Endothelial cell of umbilical vein (primary cell): ENCODE results near the gene STK17A. TPM values are rescaled to one million over a fixed set of nuclear protein-coding genes. Genes with fewer than 3 reads are reported as not detected.

Source experiments
- BruUV-seq: library from RNA; stranded (reverse); fragments of 400-500 nt; replicated peaks from 2 replicates; lab custom pipeline; 2021; lab: Mats Ljungman, UMichigan
- CTCF ChIA-PET: fragments of 300-600, 350-600 bp; sonication (Branson Sonifier 250); formaldehyde crosslinking; loops from one replicate; lab custom pipeline; 2021; ENCODE audit warnings: antibody characterized with exemption, inconsistent platforms; lab: Charles Lee
- POLR2A ChIA-PET: fragments of 300-600, 350-600 bp; sonication (Branson Sonifier 250); formaldehyde crosslinking; loops from one replicate; lab custom pipeline; 2021; ENCODE audit warnings: antibody characterized with exemption, inconsistent platforms; lab: Charles Lee
- DNase-seq: peaks from one replicate; pipeline ENCODE4 v3.0.0-alpha.2; 2011; ENCODE audit warnings: low read depth, low spot score
- FAIRE-seq: peaks from 2 replicates; lab custom pipeline; 2011; peaks lifted over from hg19 to GRCh38; lab: Jason Lieb, UNC
- H2AFZ ChIP-seq: 2 replicates; pipeline ENCODE4 v1.6.0; 2012; ENCODE audit warnings: low read depth, low read length, control low read depth, inconsistent platforms
- H3K27ac ChIP-seq: 2 replicates; pipeline ENCODE4 v1.5.1; 2011; ENCODE audit warnings: low read depth, mild to moderate bottlenecking, control low read depth, low read length, moderate library complexity; ENCODE audit not compliant: insufficient read depth
- H3K27me3 ChIP-seq, 2 experiments: 2 replicates each; pipeline versions ENCODE4 v1.6.0 to v1.6.1; 2011; ENCODE audit warnings: low read length in 2 of 2, mixed read lengths in 1 of 2; ENCODE audit not compliant: control insufficient read depth in 2 of 2, insufficient read depth in 2 of 2
- H3K36me3 ChIP-seq, 2 experiments: 2 replicates in 1 of 2; 3 replicates in 1 of 2; pipeline ENCODE4 v1.5.1; 2011; ENCODE audit warnings: low read length in 2 of 2, mild to moderate bottlenecking in 1 of 2, moderate library complexity in 1 of 2; ENCODE audit not compliant: control insufficient read depth in 2 of 2, insufficient read depth in 2 of 2; ENCODE audit errors: extremely low read depth in 1 of 2
- H3K4me1 ChIP-seq: 3 replicates; pipeline ENCODE4 v1.5.1; 2011; ENCODE audit warnings: mild to moderate bottlenecking, low read length; ENCODE audit not compliant: control insufficient read depth, insufficient read depth; ENCODE audit errors: extremely low read depth
- H3K4me2 ChIP-seq: 2 replicates; pipeline ENCODE4 v1.6.1; 2011; ENCODE audit warnings: low read length, control low read depth, mixed read lengths; ENCODE audit not compliant: insufficient read depth
- H3K4me3 ChIP-seq, 3 experiments: fragments of 200-600 bp in 1 of 3; sonication (generic), shearing (Covaris generic) in 1 of 3; replicated peaks in 1 of 3; 2 replicates each; pipeline ENCODE4 v1.5.1; 2011 to 2016; ENCODE audit warnings: control low read depth in 3 of 3, low read length in 3 of 3, mild to moderate bottlenecking in 2 of 3, inconsistent platforms in 1 of 3, low read depth in 1 of 3, moderate library complexity in 1 of 3; ENCODE audit not compliant: insufficient read depth in 1 of 3
- H3K79me2 ChIP-seq: 2 replicates; pipeline ENCODE4 v1.6.0; 2012; ENCODE audit warnings: low read length, inconsistent platforms; ENCODE audit not compliant: control insufficient read depth, insufficient read depth
- H3K9ac ChIP-seq: replicated peaks from 2 replicates; pipeline ENCODE3; 2011; ENCODE audit warnings: low read length, control low read depth; ENCODE audit not compliant: insufficient read depth; ENCODE audit errors: extremely low read depth
- H3K9me1 ChIP-seq: replicated peaks from 3 replicates; pipeline ENCODE4 v1.6.0; 2011; ENCODE audit warnings: mild to moderate bottlenecking, low read length; ENCODE audit not compliant: control insufficient read depth, insufficient read depth; ENCODE audit errors: extremely low read depth
- H3K9me3 ChIP-seq: replicated peaks from 2 replicates; pipeline ENCODE4 v1.5.1; 2012; ENCODE audit warnings: low read length, inconsistent platforms; ENCODE audit not compliant: control insufficient read depth, insufficient read depth
- H4K20me1 ChIP-seq: replicated peaks from 2 replicates; pipeline ENCODE3; 2011; ENCODE audit warnings: mild to moderate bottlenecking, low read length; ENCODE audit not compliant: control insufficient read depth, insufficient read depth; ENCODE audit errors: extremely low read depth
- EZH2 ChIP-seq: IDR thresholded peaks from 2 replicates; pipeline ENCODE4 v1.6.1; 2012; ENCODE audit warnings: borderline replicate concordance, low read depth, mild to moderate bottlenecking, moderate library complexity, low read length, inconsistent platforms; ENCODE audit not compliant: severe bottlenecking
- FOS ChIP-seq: IDR thresholded peaks from 2 replicates; pipeline ENCODE4 v1.6.1; 2011; ENCODE audit warnings: mild to moderate bottlenecking, low read length, moderate library complexity, borderline replicate concordance; ENCODE audit not compliant: insufficient read depth
- GATA2 ChIP-seq: IDR thresholded peaks from 2 replicates; pipeline ENCODE4 v1.7.0; 2011; ENCODE audit warnings: low read depth, mild to moderate bottlenecking, moderate library complexity, mixed read lengths, low read length; ENCODE audit not compliant: insufficient read length, insufficient read depth
- JUN ChIP-seq: IDR thresholded peaks from 2 replicates; pipeline ENCODE4 v1.6.1; 2011; ENCODE audit warnings: borderline replicate concordance, low read depth; ENCODE audit not compliant: insufficient read length, insufficient read depth
- MYC ChIP-seq: IDR thresholded peaks from one replicate; pipeline ENCODE4 v1.6.1; 2011; ENCODE audit warnings: mild to moderate bottlenecking, low read depth, low read length
- POLR2A ChIP-seq: IDR thresholded peaks from 2 replicates; pipeline ENCODE4 v1.6.1; 2012; ENCODE audit warnings: low read depth, mild to moderate bottlenecking, control low read depth, low read length
- POLR2AphosphoS5 ChIP-seq: IDR thresholded peaks from 2 replicates; pipeline ENCODE4 v1.6.1; 2012; ENCODE audit warnings: low read depth, mild to moderate bottlenecking, control low read depth, low read length, moderate library complexity; ENCODE audit not compliant: insufficient read depth
- dilution Hi-C: fragments of 300-500 bp; cut with MboI; formaldehyde crosslinking; loops from one replicate; pipeline ENCODE4 v1.15.0; 2019; ENCODE audit warnings: low sequenced_read_pairs; ENCODE audit not compliant: extremely low pct_ligation_motif_present
- intact Hi-C: fragments of 100-400 bp; cut with micrococcal nuclease; formaldehyde crosslinking; loops from one replicate; pipeline ENCODE4 v1.10.0; 2022
- polyA plus RNA-seq, 4 experiments: library from polyadenylated mRNA; depleted of rRNA in 3 of 4; stranded (reverse) in 3 of 4; unstranded in 1 of 4; fragments of >200 nt; gene quantifications; 2 replicates each; pipeline versions ENCODE4 v1.2.1 to v1.2.3, GENCODE V29; 2011 to 2012; ENCODE audit warnings: missing spikeins in 1 of 4
- total RNA-seq: library from RNA; stranded (reverse); gene quantifications from 2 replicates; pipeline ENCODE4 v1.2.3, GENCODE V29; 2021
- TF ChIP-seq, protein P1 (sequence below), 2 donors: IDR thresholded peaks; 1 replicate in 1 of 2; 2 replicates in 1 of 2; pipeline ENCODE4 v1.5.1; 2011; ENCODE audit warnings: low read length in 2 of 2, mild to moderate bottlenecking in 2 of 2, moderate library complexity in 2 of 2, control low read depth in 1 of 2, inconsistent platforms in 1 of 2, low read depth in 1 of 2; ENCODE audit not compliant: insufficient read depth in 1 of 2; ENCODE audit errors: extremely low read depth in 1 of 2
- TF ChIP-seq, protein P2 (sequence below): IDR thresholded peaks from 2 replicates; pipeline ENCODE4 v1.6.1; 2011; ENCODE audit not compliant: insufficient read depth, insufficient read length

The STK17A gene
- total and polyA plus RNA-seq, 2 donors (not counting 3 experiments of a cell fraction or from before 2014, with no cell fraction given), result 11.7 to 58.8 TPM

DNA sequence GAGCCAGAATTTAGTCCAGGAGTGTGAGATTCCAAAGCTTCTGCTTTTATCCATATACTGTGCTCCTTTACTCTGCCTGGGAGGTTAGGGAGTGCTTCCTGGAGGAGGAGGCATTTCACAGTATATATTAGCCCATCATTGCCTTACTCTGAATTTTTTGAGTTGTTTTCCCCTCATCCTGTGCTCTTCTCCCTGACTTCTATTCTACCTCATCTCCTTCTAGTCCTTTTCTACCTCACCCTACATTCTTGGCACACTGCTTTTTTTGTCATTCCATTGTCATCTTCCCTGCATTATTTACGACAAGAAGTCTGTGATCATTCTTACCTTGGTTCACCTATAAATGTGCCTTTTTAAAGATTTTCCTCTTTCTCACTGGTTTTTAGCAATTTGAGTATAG, 21.3 kb downstream of the STK17A start:
- no peak overlapping the region for H3K9ac ChIP-seq
- H3K9me1 ChIP-seq, result no peaks in the 10 kb centered on the region
- peaks cover 90% of the 10 kb centered on the region for H3K79me2 ChIP-seq
- ChIA-PET CTCF (interaction anchor here (1.4 to 3.8 kb wide), 4 partner anchors 19 to 96 kb away, joined by 4 to 14 read pairs (median 6); partner anchors contain the start of gene STK17A), POLR2A (no interaction called here)
- no peak overlapping the region for H2AFZ ChIP-seq
- H3K4me1 ChIP-seq, result no peaks in the 10 kb centered on the region
- H3K27ac ChIP-seq, result no peak overlapping the region
- peaks cover 5 to 15% of the 10 kb centered on the region in 2 experiments for H3K36me3 ChIP-seq
- FAIRE-seq, result no peak
- no peaks in the 10 kb centered on the region for H3K27me3 ChIP-seq
- dilution Hi-C loops, result no loop called here
- DNase-seq, result no peak
- H4K20me1 ChIP-seq, result peaks cover 9% of the 10 kb centered on the region
- TF ChIP-seq EZH2, result no peak
- TF ChIP-seq, protein P1, sequence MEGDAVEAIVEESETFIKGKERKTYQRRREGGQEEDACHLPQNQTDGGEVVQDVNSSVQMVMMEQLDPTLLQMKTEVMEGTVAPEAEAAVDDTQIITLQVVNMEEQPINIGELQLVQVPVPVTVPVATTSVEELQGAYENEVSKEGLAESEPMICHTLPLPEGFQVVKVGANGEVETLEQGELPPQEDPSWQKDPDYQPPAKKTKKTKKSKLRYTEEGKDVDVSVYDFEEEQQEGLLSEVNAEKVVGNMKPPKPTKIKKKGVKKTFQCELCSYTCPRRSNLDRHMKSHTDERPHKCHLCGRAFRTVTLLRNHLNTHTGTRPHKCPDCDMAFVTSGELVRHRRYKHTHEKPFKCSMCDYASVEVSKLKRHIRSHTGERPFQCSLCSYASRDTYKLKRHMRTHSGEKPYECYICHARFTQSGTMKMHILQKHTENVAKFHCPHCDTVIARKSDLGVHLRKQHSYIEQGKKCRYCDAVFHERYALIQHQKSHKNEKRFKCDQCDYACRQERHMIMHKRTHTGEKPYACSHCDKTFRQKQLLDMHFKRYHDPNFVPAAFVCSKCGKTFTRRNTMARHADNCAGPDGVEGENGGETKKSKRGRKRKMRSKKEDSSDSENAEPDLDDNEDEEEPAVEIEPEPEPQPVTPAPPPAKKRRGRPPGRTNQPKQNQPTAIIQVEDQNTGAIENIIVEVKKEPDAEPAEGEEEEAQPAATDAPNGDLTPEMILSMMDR (IDR thresholded peaks at IDR 0.05; ENCODE audit: extremely low read depth in 1 of 2, insufficient read depth in 1 of 2, low read depth in 1 of 2, low read length in 2 of 2), result no peak
- TF ChIP-seq, protein P2, sequence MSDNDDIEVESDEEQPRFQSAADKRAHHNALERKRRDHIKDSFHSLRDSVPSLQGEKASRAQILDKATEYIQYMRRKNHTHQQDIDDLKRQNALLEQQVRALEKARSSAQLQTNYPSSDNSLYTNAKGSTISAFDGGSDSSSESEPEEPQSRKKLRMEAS, result no peak
- no peak for TF ChIP-seq POLR2AphosphoS5
- no peak for TF ChIP-seq GATA2
- no peak for TF ChIP-seq POLR2A
- no peak for TF ChIP-seq FOS
- TF ChIP-seq MYC, result no peak
- TF ChIP-seq JUN, result no peak
- no peaks in the 10 kb centered on the region for H3K9me3 ChIP-seq
- no peak overlapping the region for H3K4me3 ChIP-seq
- no TSS peak for BruUV-seq
- H3K4me2 ChIP-seq, result no peak overlapping the region
- intact Hi-C loops, result loop anchor here (2.0 kb wide), 1 partner anchor 13 kb away; no protein-coding TSS in a partner anchor
